Left kidney (tissue), 2 donors: ENCODE results near the gene PSAPL1. TPM values are rescaled to one million over a fixed set of nuclear protein-coding genes. Genes with fewer than 3 reads are reported as not detected.

Experiments
- DNase-seq: peaks from one replicate; pipeline ENCODE4 v3.0.0-alpha.2; 2013
- polyA plus RNA-seq: library from polyadenylated mRNA; unstranded; fragments of 120-200 nt; gene quantifications from one replicate; pipeline ENCODE4 v1.2.1, GENCODE V29; 2013; ENCODE audit not compliant: insufficient read length

PSAPL1 gene
- polyA plus RNA-seq, 1 donor = not detected

DNA sequence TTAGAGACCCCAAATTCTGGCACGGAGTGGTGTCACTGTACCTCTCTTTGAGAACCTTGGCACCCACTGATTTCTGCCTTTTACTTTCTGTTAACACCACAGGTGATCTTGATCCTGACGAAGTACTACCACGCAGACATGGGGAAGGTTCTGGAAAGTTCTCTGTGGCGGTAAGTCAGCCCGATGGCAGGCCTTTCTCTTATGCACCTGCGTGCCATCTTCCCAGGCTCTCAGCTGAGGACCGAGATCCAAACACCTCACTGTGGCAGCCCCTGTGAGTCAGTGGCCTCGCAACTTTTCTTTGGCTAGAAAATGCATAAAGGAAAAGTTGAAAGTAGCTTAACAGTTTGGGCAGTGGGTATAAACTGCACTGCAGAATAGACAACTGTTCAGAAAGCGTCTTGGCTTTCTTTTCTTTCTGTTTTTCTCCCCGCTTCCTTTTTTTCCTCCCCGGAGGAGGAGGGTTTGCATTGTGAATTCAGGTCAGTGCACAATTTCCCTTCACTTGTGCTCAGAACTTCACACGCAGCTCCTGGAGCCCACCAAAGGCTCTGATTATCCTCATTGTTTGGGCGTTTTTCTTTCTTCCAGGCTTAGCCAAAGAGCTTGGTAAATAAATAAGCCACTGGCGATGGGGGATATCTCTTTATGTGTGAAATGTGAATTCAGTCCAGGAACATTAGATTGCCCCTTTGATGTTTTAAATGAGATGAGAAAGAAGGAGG, 38.4 kb downstream of the PSAPL1 start:
- DNase-seq = no peak

DNA sequence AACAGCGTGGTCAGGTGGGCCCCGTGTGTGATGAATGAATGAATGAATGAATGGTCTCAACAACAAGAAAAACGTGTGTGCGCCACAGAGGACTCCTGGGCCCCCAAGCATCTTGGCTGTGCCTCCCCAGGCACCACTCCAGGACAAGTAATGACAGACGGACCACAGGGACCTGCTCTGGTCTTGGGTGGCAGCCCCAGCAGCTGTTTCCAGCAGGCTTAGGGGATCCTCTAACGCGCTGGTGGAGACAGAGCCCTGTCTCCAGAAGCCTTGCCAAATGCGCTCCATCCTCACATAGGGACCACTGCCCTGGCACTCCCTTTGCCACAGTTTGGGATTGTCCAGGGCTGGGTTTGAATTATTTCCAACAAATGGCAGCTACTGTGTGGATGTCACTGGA, 39.1 kb downstream of the PSAPL1 start:
- no peak for DNase-seq

DNA sequence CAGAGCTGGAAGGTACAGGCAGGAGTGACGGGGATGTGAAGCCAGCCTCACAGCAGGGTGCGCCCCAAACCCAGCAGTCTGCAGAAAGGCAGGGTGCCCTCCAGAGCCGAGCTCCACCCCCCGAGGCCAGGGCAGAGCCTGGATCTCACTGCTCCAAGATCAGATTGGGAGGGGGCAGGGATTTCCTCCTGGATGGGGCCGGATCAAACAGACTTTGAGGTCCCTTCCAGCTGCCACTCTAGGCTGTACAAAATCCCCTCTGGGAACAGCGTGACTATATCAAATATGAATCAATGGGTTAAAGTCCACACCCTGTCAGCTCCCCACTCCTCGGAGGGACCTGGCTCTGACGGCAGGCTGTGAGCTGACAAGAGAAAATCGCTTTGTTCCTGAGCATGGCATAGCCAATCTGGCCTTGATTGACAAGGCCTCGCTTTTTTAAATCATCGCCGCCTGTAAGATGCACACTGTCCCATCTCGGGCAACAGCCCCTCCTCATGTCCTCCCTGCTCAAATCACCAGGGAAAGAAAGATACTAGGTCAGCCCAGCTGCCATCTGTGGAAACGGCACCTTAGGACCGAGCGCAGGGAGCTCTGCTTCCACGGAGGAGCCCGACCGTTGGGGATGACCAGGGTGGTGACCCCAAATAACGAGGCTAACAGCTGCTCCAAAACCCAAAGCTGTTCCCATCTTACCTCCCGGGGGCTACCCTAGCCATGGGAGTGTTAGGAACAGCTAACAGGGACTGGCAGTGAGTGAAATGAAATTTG, 39.9 kb downstream of the PSAPL1 start:
- DNase-seq = no peak

DNA sequence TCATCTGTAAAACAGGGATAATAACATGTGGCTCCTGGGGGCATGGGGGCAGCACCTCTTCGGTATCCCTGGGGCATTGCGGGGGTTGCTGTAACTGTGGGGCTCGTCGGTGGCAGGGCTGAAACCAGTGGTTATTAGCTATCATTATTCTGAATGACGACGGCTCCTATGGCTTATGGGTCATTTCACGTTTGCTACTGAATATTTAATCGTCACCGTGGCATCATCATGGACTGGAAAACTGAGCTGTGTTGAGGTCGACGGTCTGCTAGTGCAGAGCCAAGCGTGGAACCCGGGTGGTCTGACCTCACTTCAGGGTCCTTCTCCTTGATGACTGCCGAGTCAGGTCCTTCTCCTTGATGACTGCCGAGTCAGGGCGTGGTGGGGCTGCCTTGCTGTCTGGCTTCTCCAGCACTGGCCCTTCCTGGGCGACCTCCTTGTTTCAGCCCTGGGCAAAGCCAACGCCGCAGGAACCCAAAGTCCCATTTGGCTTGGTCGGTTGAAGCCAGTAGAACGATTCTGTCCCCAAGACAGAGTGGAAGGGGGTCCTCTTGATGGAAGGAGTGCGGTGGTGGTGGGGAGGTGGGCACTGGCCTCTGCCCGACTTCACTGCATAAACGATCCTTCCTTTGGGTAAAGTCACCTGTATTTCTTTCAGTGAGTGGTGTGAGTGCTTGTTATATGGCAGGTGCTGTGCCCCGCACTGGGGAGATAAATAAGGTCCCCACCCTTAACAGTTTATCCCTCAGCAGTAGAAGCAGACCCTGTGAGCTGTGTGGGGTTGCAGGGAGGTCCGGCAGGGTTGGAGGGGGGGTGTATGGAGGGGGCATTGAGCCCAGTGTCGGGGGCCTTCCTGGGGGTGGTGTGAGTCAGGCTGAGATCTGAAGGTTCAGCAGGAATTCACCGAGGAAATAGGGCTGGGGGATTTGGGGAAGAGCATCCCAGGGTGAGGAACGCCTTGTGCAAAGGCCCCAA, 40.8 kb downstream of the PSAPL1 start:
- no peak for DNase-seq

DNA sequence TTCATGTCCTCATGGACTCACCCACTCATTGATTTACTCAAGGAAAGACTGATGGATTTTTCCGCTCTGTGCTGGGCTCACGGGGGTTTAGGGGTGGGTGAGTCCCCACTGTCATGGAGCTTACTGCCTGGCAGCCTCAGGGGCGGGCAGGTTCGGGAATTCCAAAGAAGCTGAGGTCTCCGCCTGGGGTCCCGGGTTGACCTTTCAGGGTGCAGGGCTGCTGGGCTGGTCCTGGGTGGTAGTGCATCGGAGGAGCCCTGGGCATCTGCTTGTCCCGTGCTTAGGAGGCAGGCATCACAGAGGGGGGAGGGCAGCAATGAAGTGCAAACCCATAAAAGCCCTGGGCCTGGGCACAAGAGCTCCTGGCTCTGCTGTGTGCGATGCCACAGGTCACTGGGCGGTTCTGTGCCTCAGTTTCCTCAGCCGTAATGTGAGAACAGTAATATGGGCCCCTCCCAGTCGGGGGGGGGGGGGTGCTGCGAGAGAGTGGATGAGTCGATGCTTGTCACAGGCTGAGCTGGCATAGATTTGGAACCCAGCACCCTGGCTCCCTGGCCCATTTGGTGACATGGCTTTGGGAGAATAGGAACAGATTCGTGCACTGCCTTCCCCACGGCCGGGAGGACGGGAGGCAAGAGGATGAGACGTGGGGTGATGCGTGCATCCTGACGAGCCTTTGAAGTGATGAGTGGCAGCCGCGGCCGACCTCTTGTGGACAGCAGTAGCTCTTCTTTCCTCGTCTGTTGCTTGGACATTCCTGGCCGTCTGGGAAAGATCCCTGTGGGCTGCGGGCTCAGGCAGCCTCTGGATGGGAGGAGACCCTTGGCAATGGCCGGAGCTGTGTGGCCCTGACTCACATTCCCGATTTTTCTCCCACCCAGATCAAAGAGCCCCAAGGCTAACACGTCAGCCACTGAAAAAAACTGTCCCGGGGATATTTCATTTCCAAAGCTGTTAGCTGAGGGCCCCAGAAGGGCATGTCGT, 42.0 kb downstream of the PSAPL1 start:
- no peak for DNase-seq

DNA sequence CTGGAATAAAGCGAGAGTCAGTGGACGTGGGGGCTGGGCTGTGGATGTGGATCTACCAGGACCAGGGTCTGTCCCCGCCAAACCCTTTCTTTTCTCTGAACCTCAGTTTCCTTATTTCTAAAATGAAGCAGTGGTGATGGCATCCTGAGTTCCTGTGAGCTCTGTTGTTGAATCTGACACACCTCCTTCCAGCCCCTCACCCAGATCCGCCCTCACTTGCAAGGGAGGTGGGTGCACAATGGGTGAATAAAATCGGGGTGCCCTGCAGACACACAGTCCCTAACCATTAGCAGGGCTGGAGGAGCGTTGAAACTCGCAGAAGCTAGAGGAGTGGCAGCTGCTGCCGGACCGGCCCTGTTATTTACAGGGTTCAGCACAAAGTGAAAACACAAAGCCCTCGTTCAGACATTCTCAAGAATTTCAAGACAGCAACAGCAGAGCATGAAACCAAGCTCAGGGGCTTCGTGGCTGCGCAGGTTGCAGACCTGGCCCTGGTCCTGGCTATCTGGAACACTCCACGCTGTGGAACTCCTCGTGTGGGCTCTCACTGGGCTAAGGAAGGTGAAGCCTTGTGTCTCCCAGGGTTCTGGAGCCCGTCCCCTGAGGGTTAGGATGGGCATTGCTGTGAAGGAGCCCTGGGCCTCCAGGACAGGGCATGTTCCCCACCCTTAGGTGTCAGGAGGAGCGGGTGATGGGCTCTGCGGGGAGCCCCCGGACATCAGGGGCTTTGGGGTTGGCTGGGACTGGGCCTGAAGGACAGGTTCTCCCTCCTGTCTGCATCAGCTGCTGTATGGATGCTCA, 42.9 kb downstream of the PSAPL1 start:
- no peak for DNase-seq

DNA sequence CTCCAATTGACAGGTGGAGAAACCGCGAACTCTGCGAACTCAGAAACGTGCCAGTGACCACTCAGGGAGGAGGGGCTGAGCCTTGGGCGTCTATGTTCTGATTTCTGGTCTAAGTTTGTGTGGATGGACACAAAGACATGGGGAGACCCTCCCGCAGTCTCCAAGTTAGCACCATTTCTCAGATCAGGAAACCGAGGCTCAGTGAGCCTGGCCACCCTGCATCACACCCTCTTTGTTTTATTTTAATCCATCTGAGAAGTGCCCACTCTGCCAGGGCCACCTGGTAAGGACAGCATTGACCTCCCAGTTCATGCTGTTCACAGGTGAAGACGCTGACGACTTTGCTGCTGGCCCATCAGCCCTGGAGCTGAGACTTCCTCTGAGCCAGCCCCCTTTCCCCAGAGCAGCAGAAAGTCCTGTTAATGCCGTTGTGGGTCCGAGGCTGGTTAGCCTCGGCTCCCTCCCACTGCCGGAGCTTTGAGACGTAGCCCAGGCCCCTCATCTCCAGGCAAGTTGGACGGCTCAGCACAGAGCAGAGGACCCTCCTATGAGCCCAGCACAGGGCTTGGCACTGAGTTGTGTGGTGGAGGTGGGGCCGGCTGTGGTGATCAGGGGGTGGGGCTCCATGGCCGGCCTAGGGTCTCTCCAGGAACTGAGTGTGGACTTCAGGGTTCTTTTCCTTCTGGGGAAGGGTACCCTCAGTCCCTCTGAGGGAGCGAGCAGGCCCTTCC, 43.7 kb downstream of the PSAPL1 start:
- no peak for DNase-seq

DNA sequence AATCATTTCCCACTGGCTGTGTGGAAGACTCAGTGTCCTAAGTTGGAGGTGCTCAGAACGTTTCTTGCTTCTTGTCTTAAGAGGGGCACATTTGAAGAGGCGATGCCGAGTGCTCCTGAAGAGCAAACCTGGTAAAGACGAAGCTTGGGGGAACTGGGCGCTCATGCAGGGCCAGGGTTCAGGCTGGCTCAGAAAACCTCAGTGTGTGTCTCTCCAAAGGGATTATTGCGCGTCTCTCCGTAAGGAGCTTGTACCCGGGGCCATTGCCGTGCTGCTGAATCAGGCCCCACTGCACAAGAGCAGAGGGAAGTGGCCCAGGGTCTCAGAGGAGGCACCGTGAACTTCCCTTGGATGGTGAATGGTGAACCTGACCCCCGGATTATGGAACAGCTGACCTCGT, 44.4 kb downstream of the PSAPL1 start:
- DNase-seq = no peak

DNA sequence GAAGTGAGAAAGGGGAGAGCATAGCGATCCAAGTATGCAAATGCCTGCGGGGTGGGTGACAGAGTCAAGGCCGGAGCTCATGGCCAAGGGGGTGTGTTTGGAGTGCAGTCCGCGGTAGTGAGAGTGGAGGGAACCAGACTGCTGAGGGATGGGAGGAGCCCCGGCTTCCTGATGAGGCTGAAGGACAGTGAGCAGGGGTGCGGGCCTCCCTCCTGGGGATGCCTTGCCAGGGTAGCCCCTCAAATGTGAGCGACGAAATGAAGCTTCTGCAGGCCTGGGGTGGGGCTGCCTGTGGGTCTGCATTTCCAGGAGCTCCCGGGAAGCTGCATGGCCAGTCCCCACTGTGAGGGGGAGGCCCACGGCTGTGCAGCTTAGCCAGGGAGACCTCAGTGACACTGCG, 45.0 kb downstream of the PSAPL1 start:
- DNase-seq = no peak

DNA sequence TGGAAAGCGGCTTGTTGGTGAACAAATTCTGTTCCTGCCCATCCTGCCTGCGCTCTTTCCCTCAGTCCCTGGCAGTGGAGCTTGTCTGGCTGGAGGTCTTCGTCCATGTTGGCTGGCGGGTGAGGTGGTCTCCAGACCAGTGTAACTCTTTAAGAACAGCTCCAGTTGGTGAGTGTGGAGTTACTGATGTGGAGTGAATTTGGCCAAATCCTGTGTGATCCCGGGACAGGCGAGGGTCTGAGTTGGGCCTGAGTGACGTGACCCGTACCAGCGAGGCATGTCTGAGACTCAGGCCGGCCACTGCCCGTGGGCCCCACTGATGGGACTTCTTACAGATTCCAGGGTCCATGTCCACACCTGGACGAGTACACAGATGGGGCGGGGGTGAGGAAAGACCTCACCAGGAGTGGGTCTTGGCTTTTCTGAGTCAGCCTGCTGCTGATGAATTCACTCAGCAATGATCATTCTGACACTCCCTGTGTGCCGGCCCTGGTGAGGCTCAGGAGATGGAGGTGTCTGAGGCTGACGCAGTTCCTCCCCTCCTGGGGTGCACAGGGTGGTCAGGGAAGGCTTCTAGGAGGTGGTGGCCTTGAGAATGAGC, 45.5 kb downstream of the PSAPL1 start:
- DNase-seq = no peak

DNA sequence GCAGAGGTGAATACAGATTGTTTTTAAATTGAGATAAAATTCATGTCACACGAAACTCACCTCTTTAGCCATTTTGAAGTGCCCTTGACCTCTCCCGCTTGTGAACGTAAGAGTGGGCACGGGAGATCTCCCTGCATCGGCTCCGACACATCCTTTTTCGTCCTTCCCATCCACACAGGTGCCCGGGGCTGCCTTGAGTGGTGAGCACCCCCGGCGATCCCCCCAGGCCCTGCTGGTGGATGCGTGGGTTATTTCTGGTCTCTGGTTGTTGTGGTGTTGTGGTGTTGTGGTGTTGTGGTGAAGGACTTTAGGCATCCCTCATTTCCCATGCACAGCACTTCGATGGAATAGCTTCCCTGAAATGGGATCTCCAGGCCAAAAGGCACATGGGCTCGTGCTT, 46.1 kb downstream of the PSAPL1 start:
- no peak for DNase-seq

DNA sequence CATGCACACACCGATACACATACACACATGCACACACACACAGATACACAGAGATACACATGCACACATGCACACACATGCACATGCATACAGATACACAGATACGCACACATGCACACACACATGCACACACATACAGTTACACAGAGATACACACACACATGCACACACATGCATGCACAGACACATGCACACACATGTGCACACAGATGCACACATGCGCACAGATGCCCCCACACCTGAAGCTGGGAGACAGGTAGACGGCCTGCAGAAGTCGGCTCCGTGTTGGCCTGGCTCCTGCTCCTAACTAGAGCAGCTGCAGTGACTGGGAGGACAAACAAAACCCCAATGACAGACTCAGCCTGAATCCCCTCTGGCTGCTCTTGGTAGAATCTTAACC, 46.8 kb downstream of the PSAPL1 start:
- DNase-seq = no peak

DNA sequence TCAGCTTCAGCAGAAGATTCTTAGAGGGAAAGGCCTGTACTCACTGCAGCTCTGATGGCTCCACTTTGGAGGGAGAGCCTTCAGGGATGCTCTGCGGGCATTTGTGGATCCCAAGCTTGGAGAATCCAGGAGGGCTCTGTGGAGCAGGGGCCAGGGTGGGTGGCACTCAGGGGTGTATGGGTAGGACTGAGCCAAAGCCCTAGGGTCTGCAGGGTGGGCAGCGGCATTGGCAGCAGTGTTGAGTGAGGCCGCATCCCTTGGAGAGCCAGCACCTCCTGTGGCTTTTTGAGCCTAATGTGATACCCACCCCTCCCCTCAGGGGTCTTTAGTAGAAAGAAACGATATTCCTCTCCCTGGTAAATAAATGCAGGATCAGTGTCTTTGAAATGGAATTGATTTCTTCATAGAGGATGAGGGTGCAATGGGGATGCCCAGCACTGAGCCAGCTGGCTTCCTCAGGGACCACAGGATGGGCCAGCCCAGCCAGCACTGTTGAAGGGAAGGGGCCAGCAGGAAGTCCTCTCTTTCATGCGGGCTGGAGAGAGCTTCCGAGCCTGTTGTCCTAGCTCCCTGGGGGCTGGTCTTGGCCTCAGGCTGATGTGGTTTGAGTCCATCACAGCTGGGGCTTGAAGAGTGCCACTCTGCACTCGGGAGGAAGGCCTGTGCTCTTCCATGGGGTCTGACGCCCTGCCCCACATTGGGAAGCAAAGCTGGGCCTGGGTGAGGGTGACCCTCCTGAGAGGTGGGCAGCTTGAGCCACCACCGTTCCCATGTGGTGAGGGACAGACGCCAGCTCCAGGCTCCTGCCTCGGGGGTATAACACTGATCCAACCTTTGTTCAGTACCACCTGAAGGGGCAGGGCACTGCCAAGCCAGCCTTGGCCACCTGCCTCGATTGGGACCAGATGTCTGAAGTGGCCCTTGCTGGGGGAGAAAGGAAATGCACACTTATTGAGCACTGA, 49.5 kb downstream of the PSAPL1 start:
- no peak for DNase-seq

DNA sequence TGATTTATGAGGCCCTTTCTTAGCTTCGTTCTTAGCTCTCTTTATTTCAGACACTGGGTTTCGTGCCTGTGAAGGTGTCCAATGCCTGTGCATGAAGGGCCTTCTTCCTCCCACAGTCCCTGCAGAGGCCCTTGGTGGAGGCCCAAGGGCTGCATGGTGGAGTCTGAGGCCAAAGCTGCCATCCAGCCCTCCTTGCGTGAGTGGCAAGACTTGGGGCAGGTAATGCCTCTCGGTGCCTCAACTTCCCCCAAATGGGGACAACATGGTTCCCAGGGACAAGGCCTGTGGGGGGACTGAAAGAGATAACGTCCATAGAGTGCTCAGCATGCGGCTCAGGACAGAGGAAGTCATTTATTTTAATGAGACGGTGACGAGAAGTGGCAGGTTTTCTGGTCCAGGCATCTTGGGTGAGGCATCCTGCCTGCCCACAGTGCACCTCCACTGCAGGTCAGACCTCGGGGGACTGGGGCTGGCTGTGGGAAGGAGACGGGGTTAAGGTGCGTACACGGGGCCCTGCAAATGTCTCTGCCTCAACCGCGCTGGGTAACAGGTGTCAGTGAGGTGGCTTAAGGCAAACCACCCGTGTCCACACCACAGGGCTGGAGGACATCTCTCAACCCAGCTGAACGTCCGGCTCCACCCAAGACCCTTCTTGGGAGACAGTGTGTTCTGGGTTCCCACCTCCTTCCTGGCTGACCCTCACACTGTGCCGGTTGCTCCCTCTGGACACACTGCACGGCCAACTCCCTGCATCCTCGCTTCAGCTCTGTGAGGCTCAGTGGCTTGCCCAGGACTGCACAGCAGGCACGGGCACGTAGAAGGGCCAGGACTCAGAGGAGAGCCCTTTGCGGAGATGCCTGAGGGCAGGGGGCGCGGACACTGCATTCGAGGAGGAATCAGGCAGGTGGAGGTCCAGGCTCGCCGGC, 50.5 kb downstream of the PSAPL1 start:
- no peak for DNase-seq

DNA sequence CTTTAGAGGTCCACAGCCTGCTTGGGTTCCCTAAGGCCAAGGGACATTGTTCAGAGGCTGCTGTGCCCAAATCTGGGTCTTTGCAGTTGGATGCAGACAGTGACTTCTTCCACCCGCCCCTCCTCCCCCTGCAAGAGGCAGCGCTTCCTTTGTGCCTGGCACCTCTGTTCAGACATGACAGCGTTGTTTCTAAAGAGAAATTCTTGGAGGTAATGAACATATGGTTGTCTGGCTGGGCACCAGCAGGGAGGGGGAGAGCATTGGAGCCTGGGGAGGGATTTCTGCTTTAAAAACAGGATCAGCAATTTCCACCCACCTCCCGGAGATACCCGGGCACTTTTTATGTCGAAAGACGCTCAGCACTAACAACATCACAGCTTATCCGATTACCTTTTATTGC, 51.5 kb downstream of the PSAPL1 start:
- DNase-seq = no peak

DNA sequence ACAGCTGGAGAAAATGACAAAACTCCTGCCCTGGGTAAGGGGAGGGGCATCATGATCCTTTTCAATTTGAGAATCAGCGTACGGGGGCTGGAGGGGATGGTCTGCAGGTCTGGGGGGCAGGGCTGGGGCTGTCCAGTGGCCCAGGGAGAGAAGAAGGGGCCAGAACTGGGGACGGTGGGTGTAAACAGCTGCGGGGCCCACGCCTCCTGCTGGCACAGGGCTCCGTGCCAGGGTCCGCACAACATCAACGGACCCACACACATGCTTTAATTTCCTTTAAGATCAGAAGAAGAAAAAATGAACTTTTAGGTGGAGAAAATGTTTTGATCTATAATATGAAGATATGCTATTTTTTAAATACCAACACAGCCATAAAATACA, 52.1 kb downstream of the PSAPL1 start:
- DNase-seq = no peak
